Esophagus squamous epithelium (tissue), 4 donors: ENCODE measurements around the gene INKA2.

Experiments
- CTCF ChIP-seq, 6 experiments: fragments of 450-650 bp in 4 of 6; fragments of 200-600 bp in 2 of 6; sonication (generic) in 2 of 6; IDR thresholded peaks; one replicate each; pipeline ENCODE4 v1.5.1; 2016 to 2019; ENCODE audit warnings: antibody characterized with exemption in 6 of 6, mild to moderate bottlenecking in 4 of 6, moderate library complexity in 4 of 6
- POLR2A ChIP-seq, 4 donors: fragments of 450-650 bp; IDR thresholded peaks; one replicate each; pipeline ENCODE4 v1.6.1; 2017; ENCODE audit warnings: antibody characterized with exemption in 4 of 4, mild to moderate bottlenecking in 4 of 4, moderate library complexity in 3 of 4

GRCh38 chr1:111754984-111755330 lies 15.8 kb upstream of the INKA2 start:
- TF ChIP-seq CTCF (IDR thresholded peaks at IDR 0.05): no peak
- TF ChIP-seq POLR2A (IDR thresholded peaks at IDR 0.05): no peak
